GM19025 (cell line): ENCODE results near the gene MACROD2.

Experiments
- ATAC-seq: cut with Tn5 transposase; IDR thresholded peaks from one replicate; pipeline ENCODE4 v1.9.1; 2021; ENCODE audit warnings: mild to moderate bottlenecking, low read depth, moderate library complexity; ENCODE audit not compliant: unreplicated experiment

The MACROD2 gene

GRCh38 chr20:15603978-15604805 lies 1608.9 kb downstream of the MACROD2 start:
- no peak for ATAC-seq

DNA sequence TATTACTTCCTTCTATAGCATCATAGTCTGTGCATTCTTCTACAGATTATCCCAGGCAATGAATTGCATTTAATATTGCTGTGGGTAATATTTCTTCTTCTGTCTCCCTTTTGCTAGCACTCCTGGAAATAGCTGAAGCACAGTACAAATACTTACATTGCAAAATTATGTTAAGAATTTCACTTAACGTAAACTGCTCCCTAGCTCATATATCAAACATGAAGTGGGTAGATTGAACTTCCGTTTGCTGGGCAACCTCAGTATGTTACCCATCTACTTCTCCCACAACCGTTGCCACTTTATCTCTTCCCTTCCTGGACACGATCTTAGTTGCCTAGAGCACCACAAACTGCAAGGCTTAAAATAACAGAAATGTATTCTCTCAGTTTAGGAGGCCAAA lies 1614.6 kb downstream of the MACROD2 start:
- ATAC-seq, result no peak

GRCh38 chr20:15610787-15611186 lies 1615.5 kb downstream of the MACROD2 start:
- ATAC-seq, result no peak

- no peak for ATAC-seq
These were observed 1616.2 kb downstream of the MACROD2 start for GRCh38 chr20:15611541-15611940.

DNA sequence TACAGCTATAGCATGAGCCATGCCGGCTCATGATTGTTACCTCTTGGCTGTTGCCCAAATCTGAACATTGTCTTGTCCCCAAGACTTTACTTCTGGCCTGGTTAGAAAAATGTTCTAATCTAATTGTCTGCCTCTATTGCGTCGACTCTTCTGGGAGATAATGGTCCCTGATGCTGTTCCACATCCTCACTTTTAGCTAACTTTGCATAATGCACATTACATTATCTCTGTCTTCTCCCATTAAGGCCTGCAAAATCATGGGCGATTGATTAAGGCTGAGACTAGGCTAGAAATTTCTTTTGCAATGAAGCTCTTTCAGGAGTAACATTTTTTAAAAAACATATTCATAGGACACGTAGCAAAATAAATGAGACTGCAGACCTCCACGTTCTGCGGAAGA lies 1616.9 kb downstream of the MACROD2 start:
- ATAC-seq, result no peak

DNA sequence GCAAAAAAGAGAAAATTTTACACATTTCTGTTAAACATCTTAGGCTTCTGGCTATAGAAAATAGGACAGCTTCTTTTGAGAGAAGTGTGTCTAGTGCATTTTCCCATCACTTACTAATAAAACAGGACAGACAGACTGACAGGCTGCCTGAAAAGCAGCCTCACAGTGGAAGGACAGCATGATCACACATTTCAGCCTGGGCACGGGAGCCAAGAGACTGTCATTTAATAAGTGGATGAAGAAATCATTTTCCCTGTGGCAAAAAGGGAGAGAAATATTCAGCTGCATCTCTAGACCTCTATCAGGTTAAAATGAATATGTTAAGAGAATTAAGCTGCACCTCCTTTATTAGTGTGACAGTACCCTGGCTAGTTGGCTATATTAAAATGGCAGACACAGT lies 1617.5 kb downstream of the MACROD2 start:
- no peak for ATAC-seq

DNA sequence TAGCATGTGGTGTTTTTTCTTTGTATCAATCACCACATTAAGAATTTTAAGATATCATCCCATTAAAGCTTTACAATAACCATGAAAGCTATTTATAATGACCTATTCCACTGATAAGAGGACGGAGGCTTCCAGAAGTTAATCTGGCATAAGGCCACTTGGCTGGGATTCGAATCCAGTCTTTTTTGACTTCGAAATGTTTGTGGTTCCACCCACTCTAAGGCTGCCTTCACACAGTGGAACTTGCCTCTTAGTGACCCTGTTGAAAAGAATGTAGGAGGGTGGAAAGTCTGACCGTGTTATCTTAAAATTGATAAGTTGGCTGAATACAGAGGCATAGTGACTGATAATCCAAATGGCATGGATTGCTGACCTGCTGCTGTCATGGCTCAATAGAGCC lies 1618.2 kb downstream of the MACROD2 start:
- no peak for ATAC-seq

DNA sequence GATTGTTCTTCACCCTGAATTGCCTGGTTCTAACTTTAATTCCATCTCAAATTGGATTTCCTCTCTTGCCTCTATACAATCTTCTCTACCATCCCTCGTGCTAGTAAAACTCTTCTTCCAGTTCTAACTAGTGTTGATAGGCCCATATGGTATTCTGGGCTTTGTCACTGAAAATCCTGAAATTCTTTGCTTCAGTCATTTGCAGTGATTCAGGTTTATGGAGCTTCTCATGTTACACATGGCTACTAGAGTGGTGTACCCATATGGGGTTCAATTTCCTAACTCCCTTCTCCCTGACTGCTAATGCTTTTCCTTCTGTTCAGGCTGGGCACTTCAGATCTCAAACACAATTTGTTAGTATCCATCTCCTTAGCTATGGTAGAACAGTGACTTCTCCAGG lies 1621.3 kb downstream of the MACROD2 start:
- ATAC-seq, result no peak

DNA sequence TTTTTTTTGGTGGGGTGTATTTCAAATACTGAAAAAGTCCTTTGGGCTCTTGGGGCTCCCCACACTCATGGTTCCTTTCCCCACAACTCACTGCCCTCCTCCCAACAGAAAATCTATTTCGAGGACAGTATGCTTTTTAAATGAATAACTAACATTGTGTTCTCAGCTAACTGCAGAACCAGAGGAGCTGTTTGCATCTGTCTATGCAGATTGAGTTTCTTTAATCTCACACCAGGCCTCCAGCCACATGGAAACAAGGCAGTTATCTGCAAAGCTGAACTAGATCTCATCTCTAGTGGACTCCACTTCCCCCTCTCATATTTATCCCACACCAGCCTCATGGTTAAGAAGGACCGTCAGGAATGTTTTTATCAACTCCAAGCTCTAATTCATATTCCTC lies 1622.8 kb downstream of the MACROD2 start:
- no peak for ATAC-seq

GRCh38 chr20:15618912-15619311 lies 1623.6 kb downstream of the MACROD2 start:
- ATAC-seq, result no peak

GRCh38 chr20:15619341-15619740 lies 1624.0 kb downstream of the MACROD2 start:
- no peak for ATAC-seq

DNA sequence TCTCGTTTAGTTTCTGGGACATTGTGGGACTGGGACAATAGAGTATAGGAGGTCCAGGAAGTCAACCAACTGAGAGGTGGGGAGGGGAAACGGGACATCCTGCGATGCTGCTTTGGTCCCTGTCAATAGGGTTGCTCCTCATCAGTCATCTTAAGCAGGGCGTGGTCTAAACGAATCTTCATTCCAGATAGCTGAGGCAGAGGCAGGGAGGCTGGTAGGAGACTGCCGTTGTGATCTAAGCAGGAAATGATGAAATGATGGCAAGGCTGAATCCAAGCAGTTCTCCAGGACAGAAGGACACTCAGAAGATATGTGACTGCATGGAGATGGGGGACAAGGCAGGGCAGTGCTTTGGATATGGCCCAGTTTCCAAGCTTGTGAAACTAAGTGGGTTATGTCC lies 1624.5 kb downstream of the MACROD2 start:
- ATAC-seq, result no peak

DNA sequence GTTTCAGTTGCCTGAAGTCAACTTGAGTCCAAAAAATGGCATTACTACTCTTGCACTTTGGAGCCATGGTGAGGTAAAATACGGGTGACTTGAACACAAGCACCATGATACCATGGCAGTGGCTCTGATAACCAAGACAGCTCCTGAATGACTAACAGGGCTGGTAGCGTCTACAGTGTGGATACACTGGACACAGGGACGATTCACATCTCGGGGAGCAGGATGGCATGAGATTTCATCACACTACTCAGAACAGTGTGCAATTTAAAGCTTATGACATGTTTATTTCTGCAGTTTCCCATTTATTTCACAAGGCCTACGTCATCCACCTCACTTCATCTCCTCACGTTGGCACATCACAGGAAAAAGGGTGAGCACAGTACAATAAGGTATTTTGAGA lies 1627.1 kb downstream of the MACROD2 start:
- ATAC-seq, result no peak

- no peak for ATAC-seq
These were observed 1627.9 kb downstream of the MACROD2 start for GRCh38 chr20:15623215-15623614.

DNA sequence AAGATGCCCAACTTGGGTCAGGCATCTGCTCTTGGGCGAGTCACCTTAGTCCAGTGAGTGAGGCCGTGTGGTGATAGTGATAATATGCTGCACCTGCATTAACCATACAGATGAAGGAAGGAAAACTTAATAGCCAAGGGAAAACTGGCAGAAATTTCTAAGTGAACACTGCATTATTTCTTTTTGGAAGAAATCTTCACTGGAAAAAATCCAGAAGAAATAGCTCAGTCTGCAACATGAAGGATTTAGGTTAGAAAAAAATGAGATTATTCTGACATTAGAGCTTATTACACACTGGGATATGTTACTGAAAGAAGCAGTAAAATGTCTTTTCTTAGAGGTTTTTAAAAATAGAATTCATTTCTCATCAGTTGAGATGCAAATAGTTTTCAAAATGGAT lies 1630.7 kb downstream of the MACROD2 start:
- no peak for ATAC-seq

DNA sequence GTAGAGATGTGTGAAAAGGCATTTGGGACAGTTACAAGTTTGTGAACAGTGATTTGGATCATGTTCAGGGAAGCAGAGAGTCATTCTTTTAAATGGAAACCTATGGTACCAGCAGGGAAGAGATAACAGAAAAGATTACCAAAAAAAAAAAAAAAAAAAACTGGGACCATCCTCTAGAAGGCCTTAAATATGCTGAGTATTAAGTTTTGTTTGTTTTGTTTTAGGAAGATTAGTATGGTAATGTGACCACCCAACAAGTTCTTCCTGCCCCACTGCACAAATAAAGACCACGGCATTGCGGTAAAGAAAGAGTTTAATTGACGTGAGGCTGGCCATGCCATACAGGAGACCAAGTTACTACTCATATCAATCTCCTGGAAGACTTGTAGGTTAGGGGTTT lies 1631.8 kb downstream of the MACROD2 start:
- no peak for ATAC-seq

DNA sequence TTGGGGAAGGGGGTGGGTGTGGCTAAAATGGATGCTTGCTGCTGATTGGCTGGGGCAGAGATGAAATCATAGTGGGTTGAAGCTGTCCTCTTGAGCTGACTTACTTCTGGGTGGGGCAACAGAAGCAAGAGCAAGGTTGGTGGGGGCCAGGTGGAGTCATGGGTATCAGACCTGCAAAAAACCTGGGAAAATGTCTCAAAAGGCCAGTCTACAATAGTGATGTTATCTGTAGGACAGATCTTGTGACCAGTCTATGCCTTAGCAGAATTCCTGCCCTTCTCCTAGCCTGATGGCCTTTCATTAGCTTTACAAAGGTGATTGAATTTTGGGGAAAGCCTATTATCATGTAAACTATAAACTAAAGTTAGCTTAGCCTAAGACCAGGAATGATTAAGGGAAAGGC lies 1632.2 kb downstream of the MACROD2 start:
- no peak for ATAC-seq

GRCh38 chr20:15628851-15629353 lies 1633.6 kb downstream of the MACROD2 start:
- ATAC-seq, result no peak

GRCh38 chr20:15630360-15630759 lies 1635.0 kb downstream of the MACROD2 start:
- ATAC-seq, result no peak

- no peak for ATAC-seq
These were observed 1637.4 kb downstream of the MACROD2 start for GRCh38 chr20:15632680-15633079.

- no peak for ATAC-seq
These were observed 1638.8 kb downstream of the MACROD2 start for GRCh38 chr20:15634102-15634501.

- no peak for ATAC-seq
These were observed 1642.2 kb downstream of the MACROD2 start for GRCh38 chr20:15637546-15637945.
